HFFc6 (cell line): ENCODE results near the gene SNCAIP. TPM values are rescaled to one million over a fixed set of nuclear protein-coding genes. Genes with fewer than 3 reads are reported as not detected.
A peak's percentile ranks its signal among the peaks of the same experiment; 100 is the strongest.
"Not testable (repeated sequence)": the region's sequence is repeated elsewhere in the genome, so short reads cannot be mapped to it uniquely, and the experiment has no call there.

ENCODE experiments used
- DNase-seq: peaks from one replicate; pipeline ENCODE4 v3.0.0-alpha.2; 2018
- H3K27ac Mint-ChIP-seq: 2 replicates; pipeline ENCODE4 v1.8.0; 2020; ENCODE audit warnings: mild to moderate bottlenecking, mixed read lengths
- H3K27me3 Mint-ChIP-seq: 2 replicates; pipeline ENCODE4 v1.8.0; 2021; ENCODE audit warnings: mild to moderate bottlenecking, moderate library complexity, mixed read lengths; ENCODE audit not compliant: insufficient read depth
- H3K36me3 Mint-ChIP-seq: 2 replicates; pipeline ENCODE4 v1.8.0; 2021; ENCODE audit warnings: low read depth, mixed read lengths
- H3K4me1 Mint-ChIP-seq: 2 replicates; pipeline ENCODE4 v1.8.0; 2020; ENCODE audit warnings: low read depth, mixed read lengths
- H3K4me3 Mint-ChIP-seq: 2 replicates; pipeline ENCODE4 v1.8.0; 2020; ENCODE audit warnings: mild to moderate bottlenecking, moderate library complexity, mixed read lengths
- H3K9me3 Mint-ChIP-seq: 2 replicates; pipeline ENCODE4 v1.8.0; 2020; ENCODE audit warnings: mild to moderate bottlenecking, mixed read lengths
- CTCF ChIP-seq: fragments of 200-600 bp; sonication (generic); IDR thresholded peaks from 2 replicates; pipeline ENCODE4 v1.5.0; 2021; ENCODE audit warnings: antibody characterized with exemption, mild to moderate bottlenecking
- total RNA-seq, 6 experiments: library from RNA; stranded (reverse); fragmentation: NEBNext Ultra II Directional; extraction: Animal tissue kit (Norgen Biotek cat#: 25700); gene quantifications; 2 replicates in 1 of 6; 3 replicates in 5 of 6; pipeline ENCODE4 v1.2.3, GENCODE V29; 2021

SNCAIP gene
- total RNA-seq, 6 experiments from 2014 or later, result 0.09 to 2.7 (median 1.3) TPM

- Mint-ChIP-seq H3K4me1 (no peaks in the 10 kb centered on the region; the same call in 1 of the 2 replicates), H3K9me3 (no peaks in the 10 kb centered on the region), H3K27ac (no peak overlapping the region), H3K27me3 (no peaks in the 10 kb centered on the region; the same call in 1 of the 2 replicates), H3K36me3 (no peaks in the 10 kb centered on the region), H3K4me3 (no peak overlapping the region)
- DNase-seq, result no peak
- no peak for TF ChIP-seq CTCF
Observed at GRCh38 chr5:122485226-122485625, 173.2 kb downstream of the SNCAIP start.

GRCh38 chr5:122486616-122487015 lies 174.6 kb downstream of the SNCAIP start:
- H3K36me3 Mint-ChIP-seq, H3K27ac Mint-ChIP-seq, H3K9me3 Mint-ChIP-seq, H3K4me3 Mint-ChIP-seq, H3K4me1 Mint-ChIP-seq, H3K27me3 Mint-ChIP-seq, DNase-seq: not testable (repeated sequence)

GRCh38 chr5:122490718-122491117 lies 178.7 kb downstream of the SNCAIP start:
- Mint-ChIP-seq H3K36me3 (no peaks in the 10 kb centered on the region), H3K4me3 (no peak overlapping the region), H3K9me3 (no peaks in the 10 kb centered on the region), H3K27ac (no peak overlapping the region), H3K4me1 (no peaks in the 10 kb centered on the region; the same call in 1 of the 2 replicates), H3K27me3 (peaks cover 5% of the 10 kb centered on the region; the same call in 1 of the 2 replicates)
- DNase-seq, result no peak
- no peak for TF ChIP-seq CTCF

GRCh38 chr5:122492675-122493074 lies 180.6 kb downstream of the SNCAIP start:
- no peak overlapping the region for H3K27ac Mint-ChIP-seq
- peaks cover 6% of the 10 kb centered on the region; the same call in 1 of the 2 replicates for H3K27me3 Mint-ChIP-seq
- H3K4me1 Mint-ChIP-seq, result no peaks in the 10 kb centered on the region; the same call in 1 of the 2 replicates
- no peak overlapping the region for H3K4me3 Mint-ChIP-seq
- TF ChIP-seq CTCF, result peak; percentile 66
- no peak for DNase-seq
- H3K9me3 Mint-ChIP-seq, result no peaks in the 10 kb centered on the region
- no peaks in the 10 kb centered on the region for H3K36me3 Mint-ChIP-seq

GRCh38 chr5:122493091-122494021 lies 181.3 kb downstream of the SNCAIP start:
- peaks cover 6% of the 10 kb centered on the region; the same call in 1 of the 2 replicates for H3K27me3 Mint-ChIP-seq
- DNase-seq, result no peak
- H3K4me3 Mint-ChIP-seq, result no peak overlapping the region

More at GRCh38 chr5:122493091-122494021, 181.3 kb downstream of the SNCAIP start:
- no peaks in the 10 kb centered on the region for H3K9me3 Mint-ChIP-seq
- no peak for TF ChIP-seq CTCF
- no peaks in the 10 kb centered on the region; the same call in 1 of the 2 replicates for H3K4me1 Mint-ChIP-seq
- H3K27ac Mint-ChIP-seq, result no peak overlapping the region
- H3K36me3 Mint-ChIP-seq, result no peaks in the 10 kb centered on the region
